ENCODE results near the gene CRIM1. TPM values are rescaled to one million over a fixed set of nuclear protein-coding genes. Genes with fewer than 3 reads are reported as not detected.

Gene CRIM1
- total and polyA plus RNA-seq, 2 of the 8 experiments (the other 6 are each of a cell fraction or from before 2014, with no cell fraction given), result 9.4 to 28.4 TPM

- TF ChIP-seq SP2 (IDR thresholded peaks at IDR 0.05; ENCODE audit: low read length) (no peak), SAP30 (IDR thresholded peaks at IDR 0.05; ENCODE audit: insufficient read depth, insufficient replicate concordance, low read length) (no peak), BRCA1 (IDR thresholded peaks at IDR 0.05; ENCODE audit: low read depth, low read length) (no peak), FOSL1 (IDR thresholded peaks at IDR 0.05; ENCODE audit: insufficient read depth, low read depth, low read length) (no peak), USF2 (IDR thresholded peaks at IDR 0.05; ENCODE audit: low read length) (no peak), EP300 (IDR thresholded peaks at IDR 0.05; ENCODE audit: borderline replicate concordance in 1 of 2, low read depth in 2 of 2, low read length in 2 of 2) (no peak)
Observed at GRCh38 chr2:36559221-36559942, 203.8 kb downstream of the CRIM1 start (continued).
